ENCODE data around the gene GATAD2A.
A peak's percentile ranks its signal among the peaks of the same experiment; 100 is the strongest.

GATAD2A gene

GRCh38 chr19:19545707-19546106, 140.2 kb downstream of the GATAD2A start:
- no peak for DNase-seq (ENCODE audit: low read depth in 2 of 2)

GRCh38 chr19:19546751-19547162, 141.3 kb downstream of the GATAD2A start:
- DNase-seq (ENCODE audit: low read depth in 2 of 2), result no peak

- DNase-seq (ENCODE audit: low read depth in 2 of 2), result no peak
Measured at GRCh38 chr19:19547674-19548336, 142.3 kb downstream of the GATAD2A start.

- DNase-seq (ENCODE audit: low read depth in 2 of 2), result no peak
Measured at GRCh38 chr19:19548915-19549759, 143.7 kb downstream of the GATAD2A start.

- DNase-seq (ENCODE audit: low read depth in 2 of 2), result no peak
Measured at GRCh38 chr19:19549804-19550464, 144.5 kb downstream of the GATAD2A start.

GRCh38 chr19:19550485-19550929, 145.0 kb downstream of the GATAD2A start:
- DNase-seq (ENCODE audit: low read depth in 2 of 2), result no peak

GRCh38 chr19:19550972-19551852, 145.7 kb downstream of the GATAD2A start:
- no peak for DNase-seq (ENCODE audit: low read depth in 2 of 2)

GRCh38 chr19:19551853-19552192, 146.3 kb downstream of the GATAD2A start:
- no peak for DNase-seq (ENCODE audit: low read depth in 2 of 2)

- DNase-seq (ENCODE audit: low read depth in 2 of 2), result no peak
Measured at GRCh38 chr19:19552798-19553197, 147.3 kb downstream of the GATAD2A start.

- DNase-seq (ENCODE audit: low read depth in 2 of 2), result no peak
Measured at GRCh38 chr19:19553670-19554069, 148.2 kb downstream of the GATAD2A start.

- peak; percentile 54 to 63 for DNase-seq (ENCODE audit: low read depth in 2 of 2)
Measured at GRCh38 chr19:19554074-19555023, 148.9 kb downstream of the GATAD2A start.

- DNase-seq (ENCODE audit: low read depth in 2 of 2), result no peak
Measured at GRCh38 chr19:19558055-19558454, 152.6 kb downstream of the GATAD2A start.

Data from activated CD4-positive, alpha-beta T cell treated with anti-CD3 and anti-CD28 coated beads for 24 hours (primary cell).